ENCODE data around the gene SCN3B. TPM values are rescaled to one million over a fixed set of nuclear protein-coding genes. Genes with fewer than 3 reads are reported as not detected.

The SCN3B gene
- total RNA-seq, 1 donor from 2014 or later: 4.7 TPM

DNA sequence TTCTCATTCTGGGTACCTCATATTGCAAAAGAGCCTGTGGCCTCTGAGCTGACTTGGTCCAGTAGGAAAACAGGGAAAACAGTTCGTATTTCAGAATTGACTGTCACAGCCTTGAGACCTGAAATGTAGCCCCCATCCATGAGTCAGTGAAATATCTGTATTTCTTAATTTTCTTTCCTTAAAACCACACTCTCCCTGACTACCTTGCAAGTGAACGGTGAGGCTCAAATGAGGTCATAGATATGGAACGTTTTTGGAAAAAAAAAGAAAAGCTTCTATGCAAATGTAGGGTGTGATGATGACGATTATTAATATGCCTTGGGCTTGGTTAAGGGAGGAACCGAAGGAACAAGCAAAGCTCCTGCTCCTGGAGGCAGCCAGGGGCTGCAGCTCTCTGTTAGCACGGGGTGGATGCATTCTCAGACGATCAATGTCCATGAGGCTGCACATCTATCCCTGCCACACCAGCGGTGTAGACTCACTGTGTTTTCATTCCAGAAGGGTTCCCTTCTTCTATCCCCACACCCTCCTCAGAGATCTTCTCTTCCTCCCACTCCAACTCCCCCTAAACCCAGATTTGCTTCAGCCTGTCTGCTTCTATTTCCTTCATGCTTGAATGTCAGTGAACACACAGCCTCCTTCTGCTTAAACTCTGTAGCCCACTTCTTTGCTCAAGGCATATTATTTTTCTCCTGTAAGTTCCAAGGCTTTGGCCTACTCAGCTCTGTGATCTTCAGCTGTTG lies 29.2 kb upstream of the SCN3B start:
- Histone ChIP-seq H3K27me3 (no peaks in the 10 kb centered on the region), H3K9me3 (no peaks in the 10 kb centered on the region), H3K36me3 (no peaks in the 10 kb centered on the region), H3K27ac (no peak overlapping the region), H3K4me3 (no peak overlapping the region), H3K4me1 (no peaks in the 10 kb centered on the region)
- TF ChIP-seq CTCF (IDR thresholded peaks at IDR 0.05): no peak
- intact Hi-C loops (cut with DNase I): no loop called here
- no peak for DNase-seq (ENCODE audit: low spot score in 2 of 2)

GRCh38 chr11:123682696-123683410 lies 28.4 kb upstream of the SCN3B start:
- Histone ChIP-seq H3K36me3 (no peaks in the 10 kb centered on the region), H3K4me3 (no peak overlapping the region), H3K4me1 (no peaks in the 10 kb centered on the region), H3K27ac (no peak overlapping the region), H3K27me3 (no peaks in the 10 kb centered on the region), H3K9me3 (no peaks in the 10 kb centered on the region)
- intact Hi-C loops (cut with DNase I): no loop called here
- no peak for DNase-seq (ENCODE audit: low spot score in 2 of 2)
- TF ChIP-seq CTCF (IDR thresholded peaks at IDR 0.05): no peak

GRCh38 chr11:123681030-123681429 lies 26.6 kb upstream of the SCN3B start:
- Histone ChIP-seq H3K4me3 (no peak overlapping the region), H3K27me3 (no peaks in the 10 kb centered on the region), H3K36me3 (no peaks in the 10 kb centered on the region), H3K4me1 (no peaks in the 10 kb centered on the region), H3K27ac (no peak overlapping the region), H3K9me3 (no peaks in the 10 kb centered on the region)
- DNase-seq (ENCODE audit: low spot score in 2 of 2): no peak
- TF ChIP-seq CTCF (IDR thresholded peaks at IDR 0.05): no peak
- intact Hi-C loops (cut with DNase I): no loop called here

- Histone ChIP-seq H3K4me3 (no peak overlapping the region), H3K9me3 (no peaks in the 10 kb centered on the region), H3K4me1 (no peaks in the 10 kb centered on the region), H3K36me3 (no peaks in the 10 kb centered on the region), H3K27ac (no peak overlapping the region), H3K27me3 (no peaks in the 10 kb centered on the region)
- intact Hi-C loops (cut with DNase I): no loop called here
- no peak for TF ChIP-seq CTCF (IDR thresholded peaks at IDR 0.05)
- DNase-seq (ENCODE audit: low spot score in 2 of 2): no peak
Observed at GRCh38 chr11:123678246-123678645, 23.8 kb upstream of the SCN3B start.

GRCh38 chr11:123677510-123677909 lies 23.1 kb upstream of the SCN3B start:
- Histone ChIP-seq H3K36me3 (no peaks in the 10 kb centered on the region), H3K27me3 (no peaks in the 10 kb centered on the region), H3K4me1 (no peaks in the 10 kb centered on the region), H3K27ac (no peak overlapping the region), H3K9me3 (no peaks in the 10 kb centered on the region), H3K4me3 (no peak overlapping the region)
- TF ChIP-seq CTCF (IDR thresholded peaks at IDR 0.05): no peak
- no peak for DNase-seq (ENCODE audit: low spot score in 2 of 2)
- intact Hi-C loops (cut with DNase I): no loop called here
